Astrocyte (in vitro differentiated cells and primary cell): ENCODE measurements around the gene MEGF10.

Source experiments
- CTCF ChIP-seq: IDR thresholded peaks from 2 replicates; pipeline ENCODE4 v1.5.1; 2011; ENCODE audit warnings: low read depth, mild to moderate bottlenecking, inconsistent platforms, low read length, moderate library complexity; ENCODE audit not compliant: insufficient read depth
- EZH2 ChIP-seq: IDR thresholded peaks from 2 replicates; pipeline ENCODE4 v1.6.1; 2012; ENCODE audit warnings: mild to moderate bottlenecking, low read length, inconsistent platforms; ENCODE audit not compliant: insufficient read depth

DNA sequence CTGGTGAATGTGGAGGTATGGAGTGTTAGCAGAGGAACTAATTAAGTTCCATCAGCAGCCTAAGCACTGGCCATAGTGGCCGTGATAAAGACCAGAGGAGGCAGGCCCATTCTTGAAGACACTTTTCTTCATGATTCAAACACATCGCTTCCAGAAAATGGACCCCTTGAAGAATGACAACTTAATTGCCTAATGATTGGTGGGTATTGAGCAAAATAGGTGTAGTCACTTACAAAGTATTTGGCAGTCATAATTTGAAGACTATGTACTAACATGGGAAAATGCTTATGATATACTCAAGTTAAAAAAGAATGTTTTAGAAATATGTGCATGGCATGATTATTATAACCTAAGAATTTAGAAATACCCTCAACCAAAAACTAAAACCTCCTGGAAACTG, 44.8 kb downstream of the MEGF10 start:
- no peak for TF ChIP-seq CTCF
- TF ChIP-seq EZH2 = no peak
